HFF-Myc (cell line): ENCODE results near the gene SLC30A5.

Experiments
- DNase-seq: peaks from one replicate; pipeline ENCODE4 v3.0.0-alpha.2; 2011; ENCODE audit warnings: low read depth; ENCODE audit errors: extremely low read depth
- H3K4me3 ChIP-seq: replicated peaks from 2 replicates; pipeline ENCODE4 v1.5.1; 2011; ENCODE audit warnings: low read depth, mild to moderate bottlenecking, control low read depth, low read length
- TF ChIP-seq, protein P1 (sequence below): IDR thresholded peaks from 2 replicates; pipeline ENCODE4 v1.5.1; 2012; ENCODE audit warnings: mild to moderate bottlenecking, low read depth, low read length, control low read depth; ENCODE audit errors: missing control alignments

SLC30A5 gene

DNA sequence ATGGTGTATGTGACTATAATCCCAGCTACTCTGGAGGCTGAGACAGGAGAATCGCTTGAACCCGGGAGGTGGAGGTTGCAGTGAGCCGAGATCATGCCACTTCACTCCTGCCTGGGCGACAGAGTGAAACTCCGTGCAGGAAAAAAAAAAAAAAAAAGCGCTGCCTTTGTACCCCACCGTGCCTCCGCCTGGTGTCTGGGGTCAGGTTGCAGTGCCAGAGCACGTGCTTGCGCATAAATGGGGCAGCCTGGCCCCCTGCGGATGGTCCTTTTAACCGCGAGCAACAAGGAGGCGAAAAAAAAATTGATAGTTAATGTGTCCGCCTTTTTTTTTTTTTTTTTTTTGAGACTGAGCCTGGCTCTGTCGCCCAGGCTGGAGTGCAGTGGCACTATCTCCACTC lies 66.8 kb downstream of the SLC30A5 start:
- H3K4me3 ChIP-seq = no peak overlapping the region
- DNase-seq = no peak
- TF ChIP-seq, protein P1, sequence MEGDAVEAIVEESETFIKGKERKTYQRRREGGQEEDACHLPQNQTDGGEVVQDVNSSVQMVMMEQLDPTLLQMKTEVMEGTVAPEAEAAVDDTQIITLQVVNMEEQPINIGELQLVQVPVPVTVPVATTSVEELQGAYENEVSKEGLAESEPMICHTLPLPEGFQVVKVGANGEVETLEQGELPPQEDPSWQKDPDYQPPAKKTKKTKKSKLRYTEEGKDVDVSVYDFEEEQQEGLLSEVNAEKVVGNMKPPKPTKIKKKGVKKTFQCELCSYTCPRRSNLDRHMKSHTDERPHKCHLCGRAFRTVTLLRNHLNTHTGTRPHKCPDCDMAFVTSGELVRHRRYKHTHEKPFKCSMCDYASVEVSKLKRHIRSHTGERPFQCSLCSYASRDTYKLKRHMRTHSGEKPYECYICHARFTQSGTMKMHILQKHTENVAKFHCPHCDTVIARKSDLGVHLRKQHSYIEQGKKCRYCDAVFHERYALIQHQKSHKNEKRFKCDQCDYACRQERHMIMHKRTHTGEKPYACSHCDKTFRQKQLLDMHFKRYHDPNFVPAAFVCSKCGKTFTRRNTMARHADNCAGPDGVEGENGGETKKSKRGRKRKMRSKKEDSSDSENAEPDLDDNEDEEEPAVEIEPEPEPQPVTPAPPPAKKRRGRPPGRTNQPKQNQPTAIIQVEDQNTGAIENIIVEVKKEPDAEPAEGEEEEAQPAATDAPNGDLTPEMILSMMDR = no peak

DNA sequence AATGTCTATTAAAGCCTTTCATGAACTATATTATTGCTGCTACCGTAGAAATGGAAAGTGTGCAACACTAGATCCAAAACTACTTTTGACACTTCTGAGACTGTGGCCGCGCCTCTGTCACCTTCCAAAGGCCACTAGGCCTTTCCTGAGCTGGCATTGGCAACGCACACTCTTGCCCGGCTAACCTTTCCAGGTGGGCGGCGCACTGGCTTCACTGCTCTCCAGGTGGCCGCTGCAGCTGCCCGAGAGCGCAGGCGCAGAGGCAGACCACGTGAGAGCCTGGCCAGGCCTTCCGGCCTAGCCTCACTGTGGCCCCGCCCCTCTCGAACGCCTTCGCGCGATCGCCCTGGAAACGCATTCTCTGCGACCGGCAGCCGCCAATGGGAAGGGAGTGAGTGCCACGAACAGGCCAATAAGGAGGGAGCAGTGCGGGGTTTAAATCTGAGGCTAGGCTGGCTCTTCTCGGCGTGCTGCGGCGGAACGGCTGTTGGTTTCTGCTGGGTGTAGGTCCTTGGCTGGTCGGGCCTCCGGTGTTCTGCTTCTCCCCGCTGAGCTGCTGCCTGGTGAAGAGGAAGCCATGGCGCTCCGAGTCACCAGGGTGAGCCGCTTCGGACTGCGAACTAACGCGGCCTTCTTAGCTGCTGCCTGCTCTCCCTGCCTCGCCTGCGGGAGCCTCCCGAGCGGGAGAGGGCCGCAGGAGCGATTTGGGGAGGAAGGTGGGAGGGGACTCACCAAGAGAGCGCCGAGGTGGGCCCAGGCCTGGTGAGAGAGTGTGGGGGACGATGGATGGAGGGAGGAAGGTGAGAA lies 73.1 kb downstream of the SLC30A5 start, which contains the start of gene CCNB1:
Gene CCNB1 (plus strand): TSS at position 465 of the 807 bp plus-strand sequence. CDS start 113 bp downstream, at position 578.
- peak; percentile 91 for DNase-seq
- H3K4me3 ChIP-seq = peak within 1 kb of the TSS; percentile 95
- TF ChIP-seq, protein P1 = no peak

DNA sequence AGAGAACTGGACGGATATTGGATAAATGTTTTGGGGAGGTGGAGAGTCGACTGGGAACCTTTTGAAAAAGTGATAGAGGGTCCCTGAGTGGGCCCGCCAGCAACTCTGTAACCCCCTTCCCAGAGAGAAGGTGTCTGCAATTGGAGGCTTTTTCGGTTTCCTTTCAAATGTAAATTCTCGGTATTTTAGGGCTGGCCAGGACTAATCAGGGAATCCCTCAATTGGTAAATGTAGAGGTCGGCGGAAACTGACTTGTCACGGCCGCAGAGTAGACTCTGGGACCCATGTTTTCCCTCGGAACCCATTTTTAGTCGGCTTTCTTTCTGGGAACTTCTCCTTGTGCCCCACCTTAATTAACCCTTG lies 73.7 kb downstream of the SLC30A5 start:
- TF ChIP-seq, protein P1 = no peak
- H3K4me3 ChIP-seq = peak overlapping the region; percentile 95
- DNase-seq = no peak

DNA sequence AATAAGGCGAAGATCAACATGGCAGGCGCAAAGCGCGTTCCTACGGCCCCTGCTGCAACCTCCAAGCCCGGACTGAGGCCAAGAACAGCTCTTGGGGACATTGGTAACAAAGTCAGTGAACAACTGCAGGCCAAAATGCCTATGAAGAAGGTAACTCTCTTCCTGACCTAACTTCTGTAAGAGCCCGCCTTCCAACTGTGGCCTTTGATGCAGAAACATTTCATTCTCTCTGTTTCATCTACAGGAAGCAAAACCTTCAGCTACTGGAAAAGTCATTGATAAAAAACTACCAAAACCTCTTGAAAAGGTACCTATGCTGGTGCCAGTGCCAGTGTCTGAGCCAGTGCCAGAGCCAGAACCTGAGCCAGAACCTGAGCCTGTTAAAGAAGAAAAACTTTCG lies 74.1 kb downstream of the SLC30A5 start:
- DNase-seq = no peak
- H3K4me3 ChIP-seq = peak overlapping the region; percentile 95
- TF ChIP-seq, protein P1 = no peak

DNA sequence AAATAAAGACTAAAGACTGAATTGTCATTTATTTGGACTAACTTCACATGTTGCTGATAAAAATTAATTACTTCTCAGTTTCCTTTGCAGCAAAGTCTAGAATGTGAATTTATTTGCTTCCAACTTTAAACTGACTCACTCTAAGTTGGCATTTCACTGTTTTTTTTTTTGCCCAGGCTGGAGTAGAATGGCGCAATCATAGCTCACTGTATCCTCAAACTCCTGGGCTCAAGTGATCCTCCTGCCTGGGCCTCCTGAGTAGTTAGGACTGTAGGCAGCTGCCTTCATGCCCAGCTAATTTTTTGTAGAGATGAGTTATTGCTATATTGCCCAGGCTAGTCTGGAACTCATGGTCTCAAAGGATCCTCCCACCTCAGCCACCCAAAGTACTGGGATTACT lies 76.7 kb downstream of the SLC30A5 start:
- TF ChIP-seq, protein P1 = no peak
- DNase-seq = no peak
- no peak overlapping the region for H3K4me3 ChIP-seq

DNA sequence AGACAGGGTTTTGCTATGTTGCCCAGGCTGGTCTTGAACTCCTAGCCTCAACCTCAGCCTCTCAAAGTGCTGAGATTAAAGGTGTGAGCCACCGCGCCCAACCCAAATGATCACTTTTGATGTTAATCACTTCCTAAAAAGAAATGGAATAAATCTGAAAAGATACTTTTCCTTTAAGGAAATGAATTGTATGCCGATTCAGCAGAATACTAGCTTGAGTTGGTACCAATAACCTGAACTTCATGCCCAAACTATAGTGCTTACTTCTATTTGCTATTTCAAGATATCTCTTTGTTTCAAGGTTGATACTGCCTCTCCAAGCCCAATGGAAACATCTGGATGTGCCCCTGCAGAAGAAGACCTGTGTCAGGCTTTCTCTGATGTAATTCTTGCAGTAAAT lies 77.2 kb downstream of the SLC30A5 start:
- H3K4me3 ChIP-seq = no peak overlapping the region
- no peak for DNase-seq
- TF ChIP-seq, protein P1 = no peak
